Measurements from ENCODE around the gene C11orf54.

- TF ChIP-seq MAX (IDR thresholded peaks at IDR 0.05; ENCODE audit: low read depth, low read length) (no peak), CTCF (IDR thresholded peaks at IDR 0.05; ENCODE audit: low read depth, low read length) (no peak)
These were observed 15.8 kb downstream of the C11orf54 start for GRCh38 chr11:93757301-93757700.

Measured in NB4 (cell line).